Chondrocyte (in vitro differentiated cells): ENCODE results near the gene DRAP1. TPM values are rescaled to one million over a fixed set of nuclear protein-coding genes. Genes with fewer than 3 reads are reported as not detected.

Source experiments
- DNase-seq: peaks from one replicate; pipeline ENCODE4 v3.0.0; 2021; ENCODE audit warnings: mixed read lengths, low spot score
- H3K27ac Mint-ChIP-seq: one replicate; pipeline ENCODE4 v1.8.0; 2021; ENCODE audit warnings: mild to moderate bottlenecking, moderate library complexity, mixed read lengths; ENCODE audit not compliant: unreplicated experiment
- H3K27me3 Mint-ChIP-seq: 2 replicates; pipeline ENCODE4 v1.8.0; 2021; ENCODE audit warnings: low read depth, mixed read lengths
- H3K36me3 Mint-ChIP-seq: 2 replicates; pipeline ENCODE4 v1.8.0; 2021; ENCODE audit warnings: low read depth, mixed read lengths
- H3K4me1 Mint-ChIP-seq: 2 replicates; pipeline ENCODE4 v1.8.0; 2021; ENCODE audit warnings: low read depth, mild to moderate bottlenecking, mixed read lengths
- H3K4me3 Mint-ChIP-seq: one replicate; pipeline ENCODE4 v1.8.0; 2021; ENCODE audit warnings: mild to moderate bottlenecking, moderate library complexity, mixed read lengths; ENCODE audit not compliant: unreplicated experiment
- H3K9me3 Mint-ChIP-seq: 2 replicates; pipeline ENCODE4 v1.8.0; 2021; ENCODE audit warnings: low read depth, mixed read lengths
- CTCF ChIP-seq: fragments of 200-600 bp; sonication (generic); IDR thresholded peaks from 2 replicates; pipeline ENCODE4 v1.5.0; 2021; ENCODE audit warnings: antibody characterized with exemption, mild to moderate bottlenecking, moderate library complexity
- total RNA-seq: library from RNA; stranded (reverse); gene quantifications from 3 replicates; pipeline ENCODE4 v1.2.1, GENCODE V29; 2021

Gene DRAP1
- total RNA-seq, 1 donor from 2014 or later, result 111 TPM

GRCh38 chr11:65934014-65934413 lies 14.8 kb downstream of the DRAP1 start:
- peaks cover 3% of the 10 kb centered on the region for H3K4me1 Mint-ChIP-seq
- H3K9me3 Mint-ChIP-seq, result no peaks in the 10 kb centered on the region
- TF ChIP-seq CTCF, result peak; percentile 9
- no peak overlapping the region for H3K27ac Mint-ChIP-seq
- no peaks in the 10 kb centered on the region for H3K36me3 Mint-ChIP-seq
- DNase-seq, result no peak
- H3K4me3 Mint-ChIP-seq, result no peak overlapping the region
- H3K27me3 Mint-ChIP-seq, result no peaks in the 10 kb centered on the region

GRCh38 chr11:65937766-65938165 lies 18.5 kb downstream of the DRAP1 start:
- DNase-seq, result no peak
- no peak for TF ChIP-seq CTCF
- H3K27ac Mint-ChIP-seq, result no peak overlapping the region
- no peaks in the 10 kb centered on the region for H3K27me3 Mint-ChIP-seq
- H3K9me3 Mint-ChIP-seq, result no peaks in the 10 kb centered on the region
- H3K4me1 Mint-ChIP-seq, result peaks cover 9% of the 10 kb centered on the region
- no peak overlapping the region for H3K4me3 Mint-ChIP-seq
- H3K36me3 Mint-ChIP-seq, result no peaks in the 10 kb centered on the region

DNA sequence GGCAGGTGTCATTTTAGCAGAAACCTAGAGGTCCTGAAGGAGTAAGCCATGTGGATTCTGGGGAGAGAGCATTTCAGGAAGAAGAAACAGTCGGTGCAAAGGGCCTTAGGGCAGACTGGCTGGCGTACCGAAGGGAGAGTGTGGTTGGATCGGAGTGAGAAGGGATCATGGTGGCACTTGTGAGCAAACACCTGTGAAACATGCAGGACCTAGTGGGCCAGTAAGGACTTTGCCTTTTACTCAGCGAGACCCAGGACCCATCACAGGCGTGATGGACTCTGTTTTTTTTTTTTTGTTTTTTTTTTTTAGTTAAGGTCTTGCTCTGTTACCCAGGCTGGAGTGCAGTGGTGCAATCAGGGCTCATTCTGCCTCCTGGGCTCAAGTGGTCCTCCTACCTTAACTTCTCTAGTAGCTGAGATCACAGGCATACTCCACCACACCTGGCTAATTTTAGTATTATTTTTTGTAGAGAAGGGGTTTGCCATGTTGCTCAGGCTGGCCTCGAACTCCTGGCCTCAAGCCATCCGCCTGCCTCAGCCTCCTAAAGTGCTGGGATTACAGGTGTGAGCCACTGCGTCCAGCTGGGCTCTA lies 22.6 kb downstream of the DRAP1 start:
- no peaks in the 10 kb centered on the region for H3K36me3 Mint-ChIP-seq
- H3K4me3 Mint-ChIP-seq, result no peak overlapping the region
- no peak for TF ChIP-seq CTCF
- no peak for DNase-seq
- H3K27ac Mint-ChIP-seq, result no peak overlapping the region
- peaks cover 6% of the 10 kb centered on the region for H3K4me1 Mint-ChIP-seq
- no peaks in the 10 kb centered on the region for H3K9me3 Mint-ChIP-seq
- H3K27me3 Mint-ChIP-seq, result no peaks in the 10 kb centered on the region

- H3K9me3 Mint-ChIP-seq, result no peaks in the 10 kb centered on the region
- no peaks in the 10 kb centered on the region for H3K27me3 Mint-ChIP-seq
- no peak overlapping the region for H3K4me3 Mint-ChIP-seq
- H3K4me1 Mint-ChIP-seq, result peaks cover 6% of the 10 kb centered on the region
- H3K36me3 Mint-ChIP-seq, result no peaks in the 10 kb centered on the region
- TF ChIP-seq CTCF, result no peak
- H3K27ac Mint-ChIP-seq, result no peak overlapping the region
- no peak for DNase-seq
These were observed 23.3 kb downstream of the DRAP1 start for GRCh38 chr11:65942531-65942930.

DNA sequence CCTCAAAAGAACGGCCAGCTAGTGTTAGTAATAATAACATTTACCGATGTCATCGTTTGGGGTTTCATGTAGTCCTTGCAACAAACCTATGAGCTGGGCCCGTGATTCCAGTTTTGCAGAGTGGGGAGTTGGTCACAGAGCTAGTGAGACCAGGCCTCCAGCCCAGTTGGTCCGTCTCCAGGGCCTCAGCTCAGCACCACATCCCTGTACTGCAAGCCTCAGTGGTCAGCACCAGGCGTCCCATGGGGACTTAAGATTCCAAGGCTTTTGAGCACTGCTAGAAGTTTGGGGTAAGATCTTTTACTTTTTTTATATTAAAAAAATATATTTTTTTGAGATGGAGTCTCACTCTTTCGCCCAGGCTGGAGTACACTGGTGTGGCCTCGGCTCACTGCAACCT lies 25.0 kb downstream of the DRAP1 start:
- peaks cover 6% of the 10 kb centered on the region for H3K4me1 Mint-ChIP-seq
- H3K9me3 Mint-ChIP-seq, result no peaks in the 10 kb centered on the region
- H3K27me3 Mint-ChIP-seq, result peaks cover 3% of the 10 kb centered on the region
- DNase-seq, result no peak
- no peak overlapping the region for H3K27ac Mint-ChIP-seq
- no peaks in the 10 kb centered on the region for H3K36me3 Mint-ChIP-seq
- no peak overlapping the region for H3K4me3 Mint-ChIP-seq
- TF ChIP-seq CTCF, result no peak
